ENCODE results near the gene SVIL.
A peak's percentile ranks its signal among the peaks of the same experiment; 100 is the strongest.
"Not testable (repeated sequence)": the region's sequence is repeated elsewhere in the genome, so short reads cannot be mapped to it uniquely, and the experiment has no call there.

The SVIL gene

DNA sequence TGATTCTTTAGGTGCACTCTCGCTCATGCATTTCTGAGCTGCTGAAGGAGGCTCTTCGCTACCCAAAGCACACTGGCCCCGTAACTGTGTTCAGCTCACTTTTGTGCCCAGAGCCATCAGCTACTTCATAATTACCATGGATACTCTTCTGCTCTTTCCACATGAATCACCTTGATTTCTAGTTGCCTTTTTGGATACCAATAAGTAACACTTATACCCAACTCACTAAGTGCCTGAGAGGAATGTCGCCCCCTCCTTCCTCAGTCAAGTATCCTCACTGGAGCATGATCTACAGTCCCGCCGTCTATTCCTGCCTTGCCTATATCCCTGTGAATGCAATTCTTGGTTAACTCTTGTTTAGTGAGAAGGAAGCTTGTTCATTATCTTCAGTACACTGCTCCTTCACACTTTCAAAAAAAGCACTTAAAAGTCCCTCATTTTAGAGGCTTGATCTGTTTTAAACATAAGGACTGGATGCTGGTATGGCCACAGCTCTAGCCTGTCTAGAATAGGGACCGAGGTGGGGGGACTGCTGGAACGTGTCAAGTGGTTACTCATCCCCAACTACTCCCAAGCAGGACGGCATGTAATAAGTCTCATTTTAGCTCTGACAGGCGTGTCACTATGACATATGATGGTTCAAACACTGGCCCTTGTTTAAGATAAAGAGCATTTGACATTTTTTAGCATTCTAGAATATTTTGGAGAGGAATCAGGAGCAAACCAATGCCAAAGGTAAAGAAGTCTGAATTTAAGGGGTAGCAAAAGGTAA, 23.7 kb downstream of the SVIL start:
- peaks cover 35% of the 10 kb centered on the region for H3K4me1 ChIP-seq (ENCODE audit: control insufficient read depth, insufficient read depth, low read depth, low read length)
- no peak overlapping the region for H3K18ac ChIP-seq (ENCODE audit: low read depth in 1 of 2, low read length in 2 of 2)
- peak overlapping the region; percentile 41 for H2AK5ac ChIP-seq (ENCODE audit: low read length, severe bottlenecking)
- no peak overlapping the region for H3K4me2 ChIP-seq (ENCODE audit: low read length, poor library complexity, severe bottlenecking)
- no peak overlapping the region for H3K14ac ChIP-seq (ENCODE audit: low read length in 2 of 2)
- H2AFZ ChIP-seq (ENCODE audit: low read depth, low read length) = no peak overlapping the region
- H3K4ac ChIP-seq (ENCODE audit: low read depth in 1 of 2, low read length in 2 of 2) = no peak overlapping the region
- no peaks in the 10 kb centered on the region for H3K9me3 ChIP-seq (ENCODE audit: control insufficient read depth, low read length)
- no peak overlapping the region for H2BK15ac ChIP-seq (ENCODE audit: low read depth, poor library complexity, severe bottlenecking)
- peak overlapping the region; percentile 14 for H3K27ac ChIP-seq (ENCODE audit: low read length, poor library complexity, severe bottlenecking)
- no peak overlapping the region for H2BK5ac ChIP-seq (ENCODE audit: low read depth, low read length, poor library complexity, severe bottlenecking)
- no peak overlapping the region for H4K8ac ChIP-seq (ENCODE audit: low read length)
- peaks cover 9% of the 10 kb centered on the region for H3K79me1 ChIP-seq (replicated peaks; ENCODE audit: low read length, poor library complexity, severe bottlenecking)
- no peak overlapping the region for H2BK12ac ChIP-seq (ENCODE audit: low read length in 2 of 2)
- WGBS = 77% methylated on average over 8 of the region's 10 CpGs
- no peak overlapping the region for H2BK120ac ChIP-seq (ENCODE audit: low read depth, low read length)
- H3K27me3 ChIP-seq (ENCODE audit: control insufficient read depth in 1 of 2, insufficient read depth in 1 of 2, low read length in 2 of 2) = no peaks in the 10 kb centered on the region
- no peak overlapping the region for H3K4me3 ChIP-seq (ENCODE audit: insufficient read depth in 1 of 2, low read depth in 1 of 2, low read length in 2 of 2)
- H3K9ac ChIP-seq (ENCODE audit: low read length) = no peak overlapping the region
- peaks cover 12 to 22% of the 10 kb centered on the region in 2 experiments for H3K36me3 ChIP-seq (ENCODE audit: control insufficient read depth in 1 of 2, insufficient read depth in 2 of 2, low read depth in 1 of 2, low read length in 2 of 2)
- H4K91ac ChIP-seq (ENCODE audit: low read length) = no peak overlapping the region
- no peak overlapping the region for H3K23ac ChIP-seq (ENCODE audit: low read length in 2 of 2)
- no peak for DNase-seq

- not testable (repeated sequence) for H4K91ac ChIP-seq (ENCODE audit: low read length)
These were observed 24.4 kb downstream of the SVIL start for GRCh38 chr10:29610331-29610730.

DNA sequence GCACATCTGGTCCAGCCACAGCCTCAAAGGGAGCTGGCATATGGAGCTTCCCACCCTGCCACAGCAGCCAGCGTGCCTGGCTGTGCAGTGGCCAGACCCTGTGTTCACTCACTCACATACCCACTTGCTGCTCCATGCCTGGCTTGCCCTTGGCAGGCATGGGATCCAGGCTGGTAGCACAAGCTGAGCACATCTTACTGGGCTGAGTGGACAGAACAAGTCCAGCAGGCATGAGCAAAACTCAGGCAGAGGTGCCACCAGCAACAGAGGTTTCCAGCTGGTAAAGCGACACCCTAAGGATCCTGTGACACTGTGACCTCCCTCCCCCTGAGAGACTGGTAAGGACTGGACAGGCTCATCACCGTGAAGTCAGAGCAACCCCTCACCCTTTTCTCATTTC, 25.1 kb downstream of the SVIL start:
- no peak overlapping the region for H2BK5ac ChIP-seq (ENCODE audit: low read depth, low read length, poor library complexity, severe bottlenecking)
- H3K9ac ChIP-seq (ENCODE audit: low read length) = no peak overlapping the region
- H3K4ac ChIP-seq (ENCODE audit: low read depth in 1 of 2, low read length in 2 of 2) = no peak overlapping the region
- no peak overlapping the region for H2AK5ac ChIP-seq (ENCODE audit: low read length, severe bottlenecking)
- no peak overlapping the region for H3K4me3 ChIP-seq (ENCODE audit: insufficient read depth in 1 of 2, low read depth in 1 of 2, low read length in 2 of 2)
- H4K8ac ChIP-seq (ENCODE audit: low read length) = no peak overlapping the region
- H3K27me3 ChIP-seq (ENCODE audit: control insufficient read depth in 1 of 2, insufficient read depth in 1 of 2, low read length in 2 of 2) = no peaks in the 10 kb centered on the region
- no peak overlapping the region for H2AFZ ChIP-seq (ENCODE audit: low read depth, low read length)
- H3K14ac ChIP-seq (ENCODE audit: low read length in 2 of 2) = no peak overlapping the region
- no peaks in the 10 kb centered on the region for H3K9me3 ChIP-seq (ENCODE audit: control insufficient read depth, low read length)
- peaks cover 13% of the 10 kb centered on the region for H3K79me1 ChIP-seq (replicated peaks; ENCODE audit: low read length, poor library complexity, severe bottlenecking)
- no peak overlapping the region for H2BK120ac ChIP-seq (ENCODE audit: low read depth, low read length)
- H3K23ac ChIP-seq (ENCODE audit: low read length in 2 of 2) = no peak overlapping the region
- H2BK12ac ChIP-seq (ENCODE audit: low read length in 2 of 2) = no peak overlapping the region
- no peak overlapping the region for H3K18ac ChIP-seq (ENCODE audit: low read depth in 1 of 2, low read length in 2 of 2)
- 99% methylated on average over 3 of the region's 3 CpGs for WGBS
- no peak overlapping the region for H2BK15ac ChIP-seq (ENCODE audit: low read depth, poor library complexity, severe bottlenecking)
- peaks cover 35% of the 10 kb centered on the region for H3K4me1 ChIP-seq (ENCODE audit: control insufficient read depth, insufficient read depth, low read depth, low read length)
- no peak for DNase-seq
- H3K4me2 ChIP-seq (ENCODE audit: low read length, poor library complexity, severe bottlenecking) = no peak overlapping the region
- no peak overlapping the region for H4K91ac ChIP-seq (ENCODE audit: low read length)
- H3K36me3 ChIP-seq (ENCODE audit: control insufficient read depth in 1 of 2, insufficient read depth in 2 of 2, low read depth in 1 of 2, low read length in 2 of 2) = peaks cover 12 to 21% of the 10 kb centered on the region in 2 experiments
- H3K27ac ChIP-seq (ENCODE audit: low read length, poor library complexity, severe bottlenecking) = no peak overlapping the region

More at GRCh38 chr10:29610331-29610730, 24.4 kb downstream of the SVIL start:
- H3K14ac ChIP-seq (ENCODE audit: low read length in 2 of 2); H3K4me3 ChIP-seq (ENCODE audit: insufficient read depth in 1 of 2, low read depth in 1 of 2, low read length in 2 of 2); H3K18ac ChIP-seq (ENCODE audit: low read depth in 1 of 2, low read length in 2 of 2); H4K8ac ChIP-seq (ENCODE audit: low read length); H3K27me3 ChIP-seq (ENCODE audit: control insufficient read depth in 1 of 2, insufficient read depth in 1 of 2, low read length in 2 of 2); H2BK12ac ChIP-seq (ENCODE audit: low read length in 2 of 2); H3K9ac ChIP-seq (ENCODE audit: low read length); H3K23ac ChIP-seq (ENCODE audit: low read length in 2 of 2); H3K79me1 ChIP-seq (replicated peaks; ENCODE audit: low read length, poor library complexity, severe bottlenecking); H3K4ac ChIP-seq (ENCODE audit: low read depth in 1 of 2, low read length in 2 of 2); H2BK5ac ChIP-seq (ENCODE audit: low read depth, low read length, poor library complexity, severe bottlenecking); H2BK120ac ChIP-seq (ENCODE audit: low read depth, low read length); DNase-seq; H3K4me2 ChIP-seq (ENCODE audit: low read length, poor library complexity, severe bottlenecking); H3K9me3 ChIP-seq (ENCODE audit: control insufficient read depth, low read length); H2AK5ac ChIP-seq (ENCODE audit: low read length, severe bottlenecking); H2BK15ac ChIP-seq (ENCODE audit: low read depth, poor library complexity, severe bottlenecking); H2AFZ ChIP-seq (ENCODE audit: low read depth, low read length): not testable (repeated sequence)
- H3K27ac ChIP-seq (ENCODE audit: low read length, poor library complexity, severe bottlenecking) = peak overlapping the region; percentile 14
- WGBS = 97% methylated on average over 3 of the region's 3 CpGs
- peaks cover 12 to 21% of the 10 kb centered on the region in 2 experiments for H3K36me3 ChIP-seq (ENCODE audit: control insufficient read depth in 1 of 2, insufficient read depth in 2 of 2, low read depth in 1 of 2, low read length in 2 of 2)
- H3K4me1 ChIP-seq (ENCODE audit: control insufficient read depth, insufficient read depth, low read depth, low read length) = peaks cover 35% of the 10 kb centered on the region

GRCh38 chr10:29608476-29609301, 26.1 kb downstream of the SVIL start:
- no peak overlapping the region for H2AFZ ChIP-seq (ENCODE audit: low read depth, low read length)
- no peak overlapping the region for H3K23ac ChIP-seq (ENCODE audit: low read length in 2 of 2)
- 97% methylated on average over 11 of the region's 11 CpGs for WGBS
- no peak overlapping the region for H3K4ac ChIP-seq (ENCODE audit: low read depth in 1 of 2, low read length in 2 of 2)
- H3K14ac ChIP-seq (ENCODE audit: low read length in 2 of 2) = no peak overlapping the region
- peaks cover 35% of the 10 kb centered on the region for H3K4me1 ChIP-seq (ENCODE audit: control insufficient read depth, insufficient read depth, low read depth, low read length)
- H2BK120ac ChIP-seq (ENCODE audit: low read depth, low read length) = no peak overlapping the region
- no peak overlapping the region for H4K91ac ChIP-seq (ENCODE audit: low read length)
- peak overlapping the region in 1 of 2 experiments; percentile 56 for H3K18ac ChIP-seq (ENCODE audit: low read depth in 1 of 2, low read length in 2 of 2)
- H3K9ac ChIP-seq (ENCODE audit: low read length) = no peak overlapping the region
- no peak overlapping the region for H2BK15ac ChIP-seq (ENCODE audit: low read depth, poor library complexity, severe bottlenecking)
- H3K4me3 ChIP-seq (ENCODE audit: insufficient read depth in 1 of 2, low read depth in 1 of 2, low read length in 2 of 2) = no peak overlapping the region
- H2AK5ac ChIP-seq (ENCODE audit: low read length, severe bottlenecking) = no peak overlapping the region
- no peaks in the 10 kb centered on the region for H3K9me3 ChIP-seq (ENCODE audit: control insufficient read depth, low read length)
- no peaks in the 10 kb centered on the region for H3K27me3 ChIP-seq (ENCODE audit: control insufficient read depth in 1 of 2, insufficient read depth in 1 of 2, low read length in 2 of 2)
- H3K79me1 ChIP-seq (replicated peaks; ENCODE audit: low read length, poor library complexity, severe bottlenecking) = peaks cover 16% of the 10 kb centered on the region
- no peak overlapping the region for H2BK5ac ChIP-seq (ENCODE audit: low read depth, low read length, poor library complexity, severe bottlenecking)
- H2BK12ac ChIP-seq (ENCODE audit: low read length in 2 of 2) = no peak overlapping the region
- H3K4me2 ChIP-seq (ENCODE audit: low read length, poor library complexity, severe bottlenecking) = no peak overlapping the region
- H4K8ac ChIP-seq (ENCODE audit: low read length) = no peak overlapping the region
- DNase-seq = no peak
- peaks cover 12 to 24% of the 10 kb centered on the region in 2 experiments for H3K36me3 ChIP-seq (ENCODE audit: control insufficient read depth in 1 of 2, insufficient read depth in 2 of 2, low read depth in 1 of 2, low read length in 2 of 2)
- H3K27ac ChIP-seq (ENCODE audit: low read length, poor library complexity, severe bottlenecking) = no peak overlapping the region
